Astrocyte (in vitro differentiated cells and primary cell): Measurements from ENCODE around the gene MAP1LC3B.

Experiments
- CTCF ChIP-seq: IDR thresholded peaks from 2 replicates; pipeline ENCODE4 v1.5.1; 2011; ENCODE audit warnings: low read depth, mild to moderate bottlenecking, inconsistent platforms, low read length, moderate library complexity; ENCODE audit not compliant: insufficient read depth
- EZH2 ChIP-seq: IDR thresholded peaks from 2 replicates; pipeline ENCODE4 v1.6.1; 2012; ENCODE audit warnings: mild to moderate bottlenecking, low read length, inconsistent platforms; ENCODE audit not compliant: insufficient read depth

GRCh38 chr16:87438611-87438985 lies 46.5 kb downstream of the MAP1LC3B start:
- TF ChIP-seq CTCF (no peak), EZH2 (no peak)
